HCT116 (cell line): ENCODE data around the gene C9orf50. TPM values are rescaled to one million over a fixed set of nuclear protein-coding genes. Genes with fewer than 3 reads are reported as not detected.

Experiments
- ATAC-seq: fragments of 200-7000 bp; cut with Tn5 transposase; 2 replicates; pipeline ENCODE4 v1.9.1; 2020; ENCODE audit warnings: mild to moderate bottlenecking, moderate library complexity
- BruUV-seq: library from RNA; stranded (reverse); fragments of 400-500 nt; replicated peaks from 2 replicates; lab custom pipeline; 2021; lab: Mats Ljungman, UMichigan
- CTCF ChIA-PET: fragments of 300-600 bp; sonication (Branson Sonifier 250); formaldehyde crosslinking; loops from one replicate; lab custom pipeline; 2021; ENCODE audit warnings: antibody characterized with exemption; lab: Charles Lee
- POLR2A ChIA-PET: fragments of 300-600, 350-600 bp; sonication (Branson Sonifier 250); formaldehyde crosslinking; loops from one replicate; lab custom pipeline; 2021; ENCODE audit warnings: antibody characterized with exemption; lab: Charles Lee
- RAD21 ChIA-PET, 2 experiments: fragments of 300-600 bp; sonication (Branson Sonifier 250); formaldehyde crosslinking; loops; one replicate each; lab custom pipeline; 2023; ENCODE audit warnings: low total read pairs in 2 of 2; ENCODE audit not compliant: uncharacterized antibody in 2 of 2, unreplicated experiment in 2 of 2, low non-redundant PET in 1 of 2; lab: Charles Lee
- DNase-seq: peaks from one replicate; pipeline ENCODE4 v3.0.0-alpha.2; 2010; ENCODE audit warnings: low read depth, low spot score
- H2AFZ ChIP-seq: fragments of 200-600 bp; shearing (Covaris generic), sonication (generic); 2 replicates; pipeline ENCODE4 v1.6.1; 2017; ENCODE audit warnings: low read depth, mixed run types, mixed read lengths, antibody characterized with exemption, low read length; ENCODE audit not compliant: poor library complexity, severe bottlenecking
- H3K27ac ChIP-seq: 2 replicates; pipeline ENCODE4 v1.5.1; 2012; ENCODE audit warnings: low read depth, low read length
- H3K27me3 ChIP-seq: fragments of 200-600 bp; sonication (generic); 2 replicates; pipeline ENCODE4 v1.6.1; 2016; ENCODE audit warnings: mixed run types, low read length, mixed read lengths; ENCODE audit not compliant: insufficient read depth
- H3K36me3 ChIP-seq, 2 experiments: fragments of 200-500 bp in 1 of 2; fragments of 200-600 bp in 1 of 2; sonication (Bioruptor generic) in 1 of 2; sonication (generic) in 1 of 2; 2 replicates each; pipeline versions ENCODE4 v1.5.1 to v1.6.1; 2014 to 2016; ENCODE audit warnings: low read length in 2 of 2, inconsistent platforms in 1 of 2, mixed read lengths in 1 of 2, mixed run types in 1 of 2; ENCODE audit not compliant: insufficient read depth in 2 of 2, control insufficient read depth in 1 of 2
- H3K4me1 ChIP-seq, 2 experiments: fragments of 200-600 bp in 1 of 2; sonication (generic) in 1 of 2; 2 replicates each; pipeline versions ENCODE4 v1.5.1 to v1.6.1; 2012 to 2017; ENCODE audit warnings: low read length in 2 of 2, inconsistent platforms in 1 of 2, mild to moderate bottlenecking in 1 of 2, mixed read lengths in 1 of 2, mixed run types in 1 of 2, moderate library complexity in 1 of 2; ENCODE audit not compliant: insufficient read depth in 2 of 2, control insufficient read depth in 1 of 2
- H3K4me2 ChIP-seq: fragments of 200-600 bp; sonication (generic); 2 replicates; pipeline ENCODE4 v1.6.1; 2017; ENCODE audit warnings: mixed run types, low read length, mixed read lengths
- H3K4me3 ChIP-seq, 2 experiments: fragments of 200-600 bp in 1 of 2; sonication (generic) in 1 of 2; replicated peaks in 1 of 2; 2 replicates each; pipeline ENCODE4 v1.5.1; 2011 to 2016; ENCODE audit warnings: low read length in 2 of 2, control low read depth in 1 of 2, low read depth in 1 of 2, mild to moderate bottlenecking in 1 of 2, mixed read lengths in 1 of 2, mixed run types in 1 of 2
- H3K79me2 ChIP-seq: fragments of 200-600 bp; sonication (generic); 2 replicates; pipeline ENCODE4 v1.6.1; 2017; ENCODE audit warnings: mild to moderate bottlenecking, mixed run types, low read length, moderate library complexity, mixed read lengths; ENCODE audit not compliant: insufficient read depth
- H3K9ac ChIP-seq: fragments of 200-600 bp; sonication (generic); 2 replicates; pipeline ENCODE4 v1.6.1; 2016; ENCODE audit warnings: low read length, mixed read lengths
- H3K9me2 ChIP-seq: fragments of 200-600 bp; sonication (generic), shearing (Covaris generic); 2 replicates; pipeline ENCODE4 v1.6.1; 2017; ENCODE audit warnings: mixed run types, mild to moderate bottlenecking, moderate library complexity; ENCODE audit not compliant: insufficient read depth
- H3K9me3 ChIP-seq, 2 experiments: fragments of 200-500 bp in 1 of 2; fragments of 200-600 bp in 1 of 2; sonication (Bioruptor generic) in 1 of 2; sonication (generic) in 1 of 2; 2 replicates each; pipeline ENCODE4 v1.6.1; 2014 to 2017; ENCODE audit warnings: low read length in 2 of 2, mixed read lengths in 2 of 2, inconsistent platforms in 1 of 2, low read depth in 1 of 2, mild to moderate bottlenecking in 1 of 2, mixed run types in 1 of 2, moderate library complexity in 1 of 2; ENCODE audit not compliant: control insufficient read depth in 1 of 2, insufficient read depth in 1 of 2
- H4K20me1 ChIP-seq: fragments of 200-600 bp; sonication (generic), shearing (Covaris generic); 2 replicates; pipeline ENCODE4 v1.6.1; 2017; ENCODE audit warnings: mixed run types, mild to moderate bottlenecking, moderate library complexity; ENCODE audit not compliant: insufficient read depth
- CEBPB ChIP-seq: IDR thresholded peaks from 2 replicates; pipeline ENCODE4 v1.6.1; 2012; ENCODE audit warnings: low read depth
- EGR1 ChIP-seq: IDR thresholded peaks from 2 replicates; pipeline ENCODE4 v1.6.1; 2012; ENCODE audit warnings: low read depth
- RAD21 ChIP-seq: IDR thresholded peaks from 2 replicates; pipeline ENCODE4 v1.6.1; 2012; ENCODE audit warnings: low read depth, mild to moderate bottlenecking
- TCF7L2 ChIP-seq: IDR thresholded peaks from 2 replicates; pipeline ENCODE4 v1.7.0; 2011; ENCODE audit warnings: borderline replicate concordance, inconsistent platforms; ENCODE audit not compliant: insufficient read depth, insufficient read length; ENCODE audit errors: extremely low read depth
- YY1 ChIP-seq: IDR thresholded peaks from 2 replicates; pipeline ENCODE4 v1.6.1; 2011; ENCODE audit warnings: low read length, low read depth, moderate library complexity, mild to moderate bottlenecking; ENCODE audit not compliant: insufficient replicate concordance; ENCODE audit errors: extremely low read depth
- ZNF274 ChIP-seq: fragments of 200-500 bp; sonication (Bioruptor generic); IDR thresholded peaks from 2 replicates; pipeline ENCODE4 v1.6.1; 2014; ENCODE audit warnings: mild to moderate bottlenecking, low read depth, low read length, inconsistent platforms
- intact Hi-C: fragments of 100-400 bp; cut with micrococcal nuclease; formaldehyde crosslinking; loops from 2 replicates; pipeline ENCODE4 v1.10.0; 2022
- total RNA-seq: library from RNA; stranded (reverse); gene quantifications from one replicate; pipeline ENCODE4 v1.2.1, GENCODE V29; 2021; ENCODE audit not compliant: unreplicated experiment
- TF ChIP-seq, protein P1 (sequence below): IDR thresholded peaks from 2 replicates; pipeline ENCODE4 v1.6.1; 2011; ENCODE audit warnings: mild to moderate bottlenecking, low read length, moderate library complexity; ENCODE audit not compliant: insufficient replicate concordance; ENCODE audit errors: extremely low read depth
- TF ChIP-seq, protein P2 (sequence below): IDR thresholded peaks from 2 replicates; pipeline ENCODE4 v1.6.1; 2012; ENCODE audit warnings: low read depth

Gene C9orf50
- total RNA-seq, 1 experiment from 2014 or later: not detected

DNA sequence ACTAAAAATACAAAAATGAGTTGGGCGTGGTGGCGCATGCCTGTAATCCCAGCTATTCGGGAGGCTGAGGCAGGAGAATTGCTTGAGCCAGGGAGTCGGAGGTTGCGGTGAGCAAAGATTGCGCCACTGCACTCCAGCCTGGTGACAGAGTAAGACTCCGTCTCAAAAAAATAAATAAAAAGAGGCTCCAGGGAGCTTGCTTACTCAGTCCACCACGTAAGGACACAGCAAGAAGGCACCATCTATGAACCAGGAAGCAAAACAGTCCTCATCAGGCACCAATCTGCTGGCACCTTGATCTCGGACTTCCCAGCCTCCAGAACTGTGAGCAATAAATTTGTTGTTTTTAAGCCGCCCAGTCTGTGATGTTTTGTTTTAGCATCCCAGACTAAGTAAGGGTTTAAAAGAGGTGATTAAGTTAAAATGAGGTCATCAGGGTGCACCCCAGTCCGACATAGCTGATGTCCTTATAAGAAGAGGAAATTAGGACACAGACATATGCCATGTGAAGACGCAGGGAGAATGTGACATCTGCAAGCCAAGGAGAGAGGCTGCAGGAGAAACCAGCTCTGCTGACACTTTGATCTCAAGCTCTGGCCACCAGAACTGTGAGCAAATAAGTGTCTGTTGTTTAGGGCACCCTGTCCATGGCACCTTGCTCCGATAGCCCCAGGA lies 45.9 kb downstream of the C9orf50 start:
- ATAC-seq (no peak), DNase-seq (no peak)
- H2AFZ ChIP-seq: no peak overlapping the region
- no peaks in the 10 kb centered on the region for H4K20me1 ChIP-seq
- H3K27me3 ChIP-seq: no peaks in the 10 kb centered on the region
- H3K79me2 ChIP-seq: no peaks in the 10 kb centered on the region
- ChIA-PET CTCF (no interaction called here), RAD21 (no interaction called here), POLR2A (interaction anchor here (0.6 to 1.4 kb wide), 6 partner anchors 21 to 211 kb away, joined by 3 to 4 read pairs (median 3); no protein-coding TSS in a partner anchor)
- no TSS peak for BruUV-seq
- no peak overlapping the region for H3K4me2 ChIP-seq
- no peak overlapping the region for H3K4me3 ChIP-seq
- H3K9me2 ChIP-seq: no peaks in the 10 kb centered on the region
- TF ChIP-seq, protein P1, sequence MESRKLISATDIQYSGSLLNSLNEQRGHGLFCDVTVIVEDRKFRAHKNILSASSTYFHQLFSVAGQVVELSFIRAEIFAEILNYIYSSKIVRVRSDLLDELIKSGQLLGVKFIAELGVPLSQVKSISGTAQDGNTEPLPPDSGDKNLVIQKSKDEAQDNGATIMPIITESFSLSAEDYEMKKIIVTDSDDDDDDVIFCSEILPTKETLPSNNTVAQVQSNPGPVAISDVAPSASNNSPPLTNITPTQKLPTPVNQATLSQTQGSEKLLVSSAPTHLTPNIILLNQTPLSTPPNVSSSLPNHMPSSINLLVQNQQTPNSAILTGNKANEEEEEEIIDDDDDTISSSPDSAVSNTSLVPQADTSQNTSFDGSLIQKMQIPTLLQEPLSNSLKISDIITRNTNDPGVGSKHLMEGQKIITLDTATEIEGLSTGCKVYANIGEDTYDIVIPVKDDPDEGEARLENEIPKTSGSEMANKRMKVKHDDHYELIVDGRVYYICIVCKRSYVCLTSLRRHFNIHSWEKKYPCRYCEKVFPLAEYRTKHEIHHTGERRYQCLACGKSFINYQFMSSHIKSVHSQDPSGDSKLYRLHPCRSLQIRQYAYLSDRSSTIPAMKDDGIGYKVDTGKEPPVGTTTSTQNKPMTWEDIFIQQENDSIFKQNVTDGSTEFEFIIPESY: no peak
- TF ChIP-seq, protein P2, sequence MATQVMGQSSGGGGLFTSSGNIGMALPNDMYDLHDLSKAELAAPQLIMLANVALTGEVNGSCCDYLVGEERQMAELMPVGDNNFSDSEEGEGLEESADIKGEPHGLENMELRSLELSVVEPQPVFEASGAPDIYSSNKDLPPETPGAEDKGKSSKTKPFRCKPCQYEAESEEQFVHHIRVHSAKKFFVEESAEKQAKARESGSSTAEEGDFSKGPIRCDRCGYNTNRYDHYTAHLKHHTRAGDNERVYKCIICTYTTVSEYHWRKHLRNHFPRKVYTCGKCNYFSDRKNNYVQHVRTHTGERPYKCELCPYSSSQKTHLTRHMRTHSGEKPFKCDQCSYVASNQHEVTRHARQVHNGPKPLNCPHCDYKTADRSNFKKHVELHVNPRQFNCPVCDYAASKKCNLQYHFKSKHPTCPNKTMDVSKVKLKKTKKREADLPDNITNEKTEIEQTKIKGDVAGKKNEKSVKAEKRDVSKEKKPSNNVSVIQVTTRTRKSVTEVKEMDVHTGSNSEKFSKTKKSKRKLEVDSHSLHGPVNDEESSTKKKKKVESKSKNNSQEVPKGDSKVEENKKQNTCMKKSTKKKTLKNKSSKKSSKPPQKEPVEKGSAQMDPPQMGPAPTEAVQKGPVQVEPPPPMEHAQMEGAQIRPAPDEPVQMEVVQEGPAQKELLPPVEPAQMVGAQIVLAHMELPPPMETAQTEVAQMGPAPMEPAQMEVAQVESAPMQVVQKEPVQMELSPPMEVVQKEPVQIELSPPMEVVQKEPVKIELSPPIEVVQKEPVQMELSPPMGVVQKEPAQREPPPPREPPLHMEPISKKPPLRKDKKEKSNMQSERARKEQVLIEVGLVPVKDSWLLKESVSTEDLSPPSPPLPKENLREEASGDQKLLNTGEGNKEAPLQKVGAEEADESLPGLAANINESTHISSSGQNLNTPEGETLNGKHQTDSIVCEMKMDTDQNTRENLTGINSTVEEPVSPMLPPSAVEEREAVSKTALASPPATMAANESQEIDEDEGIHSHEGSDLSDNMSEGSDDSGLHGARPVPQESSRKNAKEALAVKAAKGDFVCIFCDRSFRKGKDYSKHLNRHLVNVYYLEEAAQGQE: no peak
- TF ChIP-seq CEBPB (no peak), RAD21 (no peak), ZNF274 (no peak), EGR1 (no peak), YY1 (no peak), TCF7L2 (no peak)
- intact Hi-C loops: no loop called here
- H3K27ac ChIP-seq: no peak overlapping the region
- peaks cover 19 to 44% of the 10 kb centered on the region in 2 experiments for H3K4me1 ChIP-seq
- H3K36me3 ChIP-seq: no peaks in the 10 kb centered on the region
- no peak overlapping the region for H3K9ac ChIP-seq
- peaks cover 0 to 18% of the 10 kb centered on the region in 2 experiments; a peak in 1 of 4 replicates for H3K9me3 ChIP-seq
